Parathyroid adenoma (tissue), 2 donors: ENCODE results near the gene PPP2R3C.
A peak's percentile ranks its signal among the peaks of the same experiment; 100 is the strongest.

Experiments used
- H2AFZ ChIP-seq: fragments of 300-600 bp; sonication (generic); one replicate; pipeline ENCODE4 v1.7.0; 2017; ENCODE audit warnings: antibody characterized with exemption, mild to moderate bottlenecking
- H3K27ac ChIP-seq: fragments of 300-600 bp; sonication (generic); one replicate; pipeline ENCODE4 v1.7.0; 2017
- H3K27me3 ChIP-seq: fragments of 300-600 bp; sonication (generic); one replicate; pipeline ENCODE4 v1.7.0; 2017; ENCODE audit warnings: low read length; ENCODE audit not compliant: control insufficient read depth, insufficient read depth
- H3K36me3 ChIP-seq: fragments of 300-600 bp; sonication (generic); one replicate; pipeline ENCODE4 v1.7.0; 2017; ENCODE audit warnings: low read length; ENCODE audit not compliant: control insufficient read depth, insufficient read depth
- H3K4me1 ChIP-seq: fragments of 300-600 bp; sonication (generic); one replicate; pipeline ENCODE4 v1.7.0; 2017; ENCODE audit warnings: control low read depth
- H3K4me2 ChIP-seq: fragments of 300-600 bp; sonication (generic); one replicate; pipeline ENCODE4 v1.7.0; 2017; ENCODE audit warnings: low read length
- H3K4me3 ChIP-seq: fragments of 300-600 bp; sonication (generic); one replicate; pipeline ENCODE4 v1.7.0; 2017; ENCODE audit warnings: low read depth, low read length
- H3K79me2 ChIP-seq: fragments of 300-600 bp; sonication (generic); one replicate; pipeline ENCODE4 v1.7.0; 2017; ENCODE audit warnings: control low read depth
- H3K9ac ChIP-seq: fragments of 300-600 bp; sonication (generic); one replicate; pipeline ENCODE4 v1.7.0; 2017; ENCODE audit warnings: mild to moderate bottlenecking
- H3K9me3 ChIP-seq: fragments of 300-600 bp; sonication (generic); one replicate; pipeline ENCODE4 v1.7.0; 2017; ENCODE audit warnings: low read length; ENCODE audit not compliant: control insufficient read depth
- TF ChIP-seq, protein P1 (sequence below): fragments of 300-600 bp; sonication (generic); IDR thresholded peaks from one replicate; pipeline ENCODE4 v1.7.0; 2017; ENCODE audit warnings: antibody characterized with exemption, mild to moderate bottlenecking
- donor health status: primary hyperparathyroidism.

The PPP2R3C gene

DNA sequence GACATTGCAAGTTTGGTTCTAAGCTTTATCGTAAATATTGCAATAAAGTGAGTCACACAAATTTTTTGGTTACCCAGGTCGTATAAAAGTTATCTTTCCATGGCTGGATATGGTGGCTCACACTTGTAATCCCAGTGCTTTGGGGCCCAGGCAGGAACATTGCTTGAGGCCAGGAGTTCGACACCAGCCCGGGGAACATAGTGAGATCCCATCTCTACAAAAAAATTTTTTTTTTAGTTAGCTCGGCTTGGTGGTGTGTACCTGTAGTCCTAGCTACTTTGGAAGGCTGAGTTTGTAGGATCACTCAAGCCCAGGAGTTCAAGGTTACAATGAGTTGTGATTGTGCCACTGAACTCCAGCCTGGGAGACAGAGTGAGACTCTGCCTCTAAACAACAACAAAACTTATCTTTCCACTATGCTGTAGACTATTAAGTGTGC is 24.9 kb upstream of the PPP2R3C start:
- Histone ChIP-seq H3K9me3 (no peaks in the 10 kb centered on the region), H3K9ac (no peak overlapping the region), H3K4me2 (no peak overlapping the region), H3K27me3 (no peaks in the 10 kb centered on the region), H3K4me1 (no peaks in the 10 kb centered on the region), H2AFZ (no peak overlapping the region), H3K36me3 (no peaks in the 10 kb centered on the region), H3K4me3 (no peak overlapping the region), H3K27ac (no peak overlapping the region), H3K79me2 (peaks cover 19% of the 10 kb centered on the region)
- TF ChIP-seq, protein P1, sequence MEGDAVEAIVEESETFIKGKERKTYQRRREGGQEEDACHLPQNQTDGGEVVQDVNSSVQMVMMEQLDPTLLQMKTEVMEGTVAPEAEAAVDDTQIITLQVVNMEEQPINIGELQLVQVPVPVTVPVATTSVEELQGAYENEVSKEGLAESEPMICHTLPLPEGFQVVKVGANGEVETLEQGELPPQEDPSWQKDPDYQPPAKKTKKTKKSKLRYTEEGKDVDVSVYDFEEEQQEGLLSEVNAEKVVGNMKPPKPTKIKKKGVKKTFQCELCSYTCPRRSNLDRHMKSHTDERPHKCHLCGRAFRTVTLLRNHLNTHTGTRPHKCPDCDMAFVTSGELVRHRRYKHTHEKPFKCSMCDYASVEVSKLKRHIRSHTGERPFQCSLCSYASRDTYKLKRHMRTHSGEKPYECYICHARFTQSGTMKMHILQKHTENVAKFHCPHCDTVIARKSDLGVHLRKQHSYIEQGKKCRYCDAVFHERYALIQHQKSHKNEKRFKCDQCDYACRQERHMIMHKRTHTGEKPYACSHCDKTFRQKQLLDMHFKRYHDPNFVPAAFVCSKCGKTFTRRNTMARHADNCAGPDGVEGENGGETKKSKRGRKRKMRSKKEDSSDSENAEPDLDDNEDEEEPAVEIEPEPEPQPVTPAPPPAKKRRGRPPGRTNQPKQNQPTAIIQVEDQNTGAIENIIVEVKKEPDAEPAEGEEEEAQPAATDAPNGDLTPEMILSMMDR: no peak

DNA sequence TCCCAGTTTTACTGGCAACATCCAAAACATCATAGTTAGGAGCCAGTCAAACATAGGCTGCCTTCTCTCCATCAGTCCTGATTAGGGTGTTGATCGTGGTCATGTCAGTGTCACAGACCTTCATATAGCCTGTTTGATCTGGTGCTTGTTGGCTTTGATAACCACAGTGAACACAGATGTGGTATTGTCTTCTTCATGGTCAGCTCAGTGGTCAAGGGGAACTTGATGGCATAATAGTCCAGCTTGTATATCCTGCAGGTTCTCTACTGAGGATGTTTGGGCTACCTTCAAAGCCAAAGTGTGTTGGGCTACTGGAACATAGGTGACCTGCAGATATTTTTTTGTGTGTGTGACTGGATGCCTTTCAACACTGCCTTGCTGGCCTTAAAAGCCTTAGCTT is 22.2 kb upstream of the PPP2R3C start:
- Histone ChIP-seq H3K9me3 (no peaks in the 10 kb centered on the region), H3K27me3 (no peaks in the 10 kb centered on the region), H3K79me2 (peaks cover 15% of the 10 kb centered on the region), H3K4me2 (no peak overlapping the region), H3K4me3 (no peak overlapping the region), H3K27ac (no peak overlapping the region), H2AFZ (no peak overlapping the region), H3K36me3 (no peaks in the 10 kb centered on the region), H3K9ac (no peak overlapping the region), H3K4me1 (no peaks in the 10 kb centered on the region)
- TF ChIP-seq, protein P1: no peak

- H3K4me3 ChIP-seq: no peak overlapping the region
- TF ChIP-seq, protein P1: peak; percentile 53
Observed at GRCh38 chr14:35140718-35141581, 19.2 kb upstream of the PPP2R3C start.

GRCh38 chr14:35138585-35138984 is 16.8 kb upstream of the PPP2R3C start:
- TF ChIP-seq, protein P1: no peak
- H3K4me3 ChIP-seq: no peak overlapping the region
- no peaks in the 10 kb centered on the region for H3K9me3 ChIP-seq
- H2AFZ ChIP-seq: no peak overlapping the region
- H3K4me1 ChIP-seq: no peaks in the 10 kb centered on the region
- H3K4me2 ChIP-seq: no peak overlapping the region
- peaks cover 10% of the 10 kb centered on the region for H3K79me2 ChIP-seq
- no peak overlapping the region for H3K9ac ChIP-seq
- H3K27ac ChIP-seq: no peak overlapping the region
- H3K27me3 ChIP-seq: no peaks in the 10 kb centered on the region
- no peaks in the 10 kb centered on the region for H3K36me3 ChIP-seq

More at GRCh38 chr14:35140718-35141581, 19.2 kb upstream of the PPP2R3C start:
- H3K9ac ChIP-seq: no peak overlapping the region
- H3K9me3 ChIP-seq: no peaks in the 10 kb centered on the region
- no peak overlapping the region for H2AFZ ChIP-seq
- H3K79me2 ChIP-seq: peaks cover 3% of the 10 kb centered on the region
- no peaks in the 10 kb centered on the region for H3K4me1 ChIP-seq
- no peak overlapping the region for H3K27ac ChIP-seq
- H3K27me3 ChIP-seq: no peaks in the 10 kb centered on the region
- no peak overlapping the region for H3K4me2 ChIP-seq
- H3K36me3 ChIP-seq: no peaks in the 10 kb centered on the region
